ENCODE data around the gene ZNF407. TPM values are rescaled to one million over a fixed set of nuclear protein-coding genes. Genes with fewer than 3 reads are reported as not detected.

ZNF407 gene
- total RNA-seq, 1 donor from 2014 or later, result 14.3 TPM

- DNase-seq (ENCODE audit: extremely low read depth, low read depth, low spot score), result no peak
Observed at GRCh38 chr18:74866577-74866976, 268.9 kb downstream of the ZNF407 start.

GRCh38 chr18:74868461-74868860 lies 270.8 kb downstream of the ZNF407 start:
- DNase-seq (ENCODE audit: extremely low read depth, low read depth, low spot score), result no peak

- no peak for DNase-seq (ENCODE audit: extremely low read depth, low read depth, low spot score)
Observed at GRCh38 chr18:74869904-74870863, 272.5 kb downstream of the ZNF407 start.

- no peak for DNase-seq (ENCODE audit: extremely low read depth, low read depth, low spot score)
Observed at GRCh38 chr18:74870950-74871349, 273.3 kb downstream of the ZNF407 start.

- DNase-seq (ENCODE audit: extremely low read depth, low read depth, low spot score), result no peak
Observed at GRCh38 chr18:74873629-74874028, 276.0 kb downstream of the ZNF407 start.

- DNase-seq (ENCODE audit: extremely low read depth, low read depth, low spot score), result no peak
Observed at GRCh38 chr18:74874351-74874750, 276.7 kb downstream of the ZNF407 start.

GRCh38 chr18:74876630-74877243 lies 279.1 kb downstream of the ZNF407 start:
- DNase-seq (ENCODE audit: extremely low read depth, low read depth, low spot score), result no peak

- no peak for DNase-seq (ENCODE audit: extremely low read depth, low read depth, low spot score)
Observed at GRCh38 chr18:74878267-74878666, 280.6 kb downstream of the ZNF407 start.

- no peak for DNase-seq (ENCODE audit: extremely low read depth, low read depth, low spot score)
Observed at GRCh38 chr18:74880706-74881278, 283.1 kb downstream of the ZNF407 start.

GRCh38 chr18:74892066-74892627 lies 294.5 kb downstream of the ZNF407 start:
- DNase-seq (ENCODE audit: extremely low read depth, low read depth, low spot score), result no peak

- no peak for DNase-seq (ENCODE audit: extremely low read depth, low read depth, low spot score)
Observed at GRCh38 chr18:74895686-74896085, 298.0 kb downstream of the ZNF407 start.

- DNase-seq (ENCODE audit: extremely low read depth, low read depth, low spot score), result no peak
Observed at GRCh38 chr18:74896390-74896991, 298.8 kb downstream of the ZNF407 start.

- no peak for DNase-seq (ENCODE audit: extremely low read depth, low read depth, low spot score)
Observed at GRCh38 chr18:74897971-74898657, 300.4 kb downstream of the ZNF407 start.

- DNase-seq (ENCODE audit: extremely low read depth, low read depth, low spot score), result no peak
Observed at GRCh38 chr18:74898965-74899364, 301.3 kb downstream of the ZNF407 start.

GRCh38 chr18:74899554-74899953 lies 301.9 kb downstream of the ZNF407 start:
- DNase-seq (ENCODE audit: extremely low read depth, low read depth, low spot score), result no peak

- no peak for DNase-seq (ENCODE audit: extremely low read depth, low read depth, low spot score)
Observed at GRCh38 chr18:74901362-74902146, 303.9 kb downstream of the ZNF407 start.

GRCh38 chr18:74902147-74902455 lies 304.4 kb downstream of the ZNF407 start:
- no peak for DNase-seq (ENCODE audit: extremely low read depth, low read depth, low spot score)

- no peak for DNase-seq (ENCODE audit: extremely low read depth, low read depth, low spot score)
Observed at GRCh38 chr18:74905247-74905646, 307.6 kb downstream of the ZNF407 start.

GRCh38 chr18:74906184-74906583 lies 308.5 kb downstream of the ZNF407 start:
- DNase-seq (ENCODE audit: extremely low read depth, low read depth, low spot score), result no peak

Measured in glomerular endothelial cell (primary cell).